GM19463 (cell line): ENCODE results near the gene ITPKB.

ENCODE experiments used
- ATAC-seq: cut with Tn5 transposase; IDR thresholded peaks from one replicate; pipeline ENCODE4 v1.9.1; 2021; ENCODE audit warnings: mild to moderate bottlenecking, moderate library complexity; ENCODE audit not compliant: unreplicated experiment

ITPKB gene

GRCh38 chr1:226654046-226654667 is 84.9 kb downstream of the ITPKB start:
- no peak for ATAC-seq

GRCh38 chr1:226653311-226653921 is 85.7 kb downstream of the ITPKB start:
- peak; percentile 78 for ATAC-seq

GRCh38 chr1:226652613-226653012 is 86.5 kb downstream of the ITPKB start:
- ATAC-seq: no peak

GRCh38 chr1:226651732-226652105 is 87.4 kb downstream of the ITPKB start:
- ATAC-seq: no peak

DNA sequence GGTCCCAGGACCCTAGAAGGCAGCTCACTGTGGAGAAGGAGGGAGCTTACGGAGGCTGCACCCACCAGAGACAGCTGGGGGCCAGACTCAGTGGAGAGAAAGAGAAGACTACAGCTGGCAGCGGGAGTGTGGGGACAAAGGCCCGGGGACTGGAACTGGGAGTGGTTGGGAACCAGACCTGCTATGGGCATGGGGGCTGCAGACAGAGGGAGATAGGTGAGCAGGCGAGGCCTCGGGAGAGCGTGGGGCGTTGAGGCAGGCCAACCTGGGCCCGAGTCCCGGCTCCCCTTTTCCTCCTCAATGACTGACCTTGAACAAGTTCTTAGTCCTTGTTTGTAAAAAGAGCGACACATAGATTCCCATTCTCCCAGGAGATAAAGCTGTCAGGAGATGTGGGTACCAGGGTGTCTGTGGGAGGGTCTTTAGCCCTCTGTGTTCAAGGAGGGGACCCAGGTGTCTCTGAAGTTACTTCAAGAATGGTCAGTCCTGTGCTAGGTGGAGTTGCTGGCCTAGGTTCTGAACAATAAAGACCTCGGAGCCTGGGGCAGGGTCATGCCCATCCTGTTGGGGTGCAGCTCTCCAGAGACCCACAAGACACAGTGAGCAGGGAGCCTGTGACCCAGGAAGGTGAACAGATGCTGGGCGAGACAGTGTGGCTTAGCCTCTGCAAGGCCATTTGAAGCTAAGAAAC is 87.9 kb downstream of the ITPKB start:
- ATAC-seq: no peak

- ATAC-seq: no peak
These were observed 88.7 kb downstream of the ITPKB start for GRCh38 chr1:226650236-226650841.

DNA sequence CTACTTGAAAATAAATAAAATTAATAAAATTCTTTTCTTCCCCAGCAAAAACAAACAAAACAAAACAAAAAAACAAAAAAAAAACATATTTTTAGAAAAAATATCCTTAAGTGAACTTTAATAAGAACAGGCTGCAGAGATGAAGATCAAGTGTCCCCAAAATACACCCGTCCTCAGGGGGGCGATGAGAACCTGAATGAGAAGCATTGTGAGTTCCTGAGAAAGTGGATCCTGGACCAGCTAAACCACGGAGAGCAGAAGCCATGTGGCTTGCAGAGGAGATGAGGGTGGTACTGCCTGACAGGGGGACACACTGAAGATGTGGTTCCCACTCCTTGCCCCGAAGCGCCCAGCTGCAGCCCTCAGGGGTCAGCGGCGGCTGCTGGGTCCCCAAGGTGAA is 89.3 kb downstream of the ITPKB start:
- no peak for ATAC-seq

DNA sequence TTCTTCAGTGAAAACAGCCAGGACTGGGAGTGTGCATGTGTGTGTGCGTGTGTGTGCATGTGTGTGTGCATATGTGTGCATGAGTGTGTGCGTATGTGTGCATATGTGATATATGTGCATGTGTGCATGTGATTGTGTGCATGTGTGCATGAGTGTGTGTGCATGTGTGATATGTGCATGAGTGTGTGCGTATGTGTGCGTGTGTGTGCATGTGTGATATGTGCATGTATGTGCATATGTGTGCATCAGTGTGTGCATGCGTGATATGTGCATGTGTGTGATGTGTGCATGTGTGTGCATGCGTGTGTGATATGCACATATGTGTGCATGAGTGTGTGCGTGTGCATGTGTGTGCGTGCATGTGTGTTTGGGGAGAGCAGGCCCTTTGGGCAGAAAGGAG is 89.8 kb downstream of the ITPKB start:
- no peak for ATAC-seq

GRCh38 chr1:226648421-226648820 is 90.7 kb downstream of the ITPKB start:
- ATAC-seq: no peak

DNA sequence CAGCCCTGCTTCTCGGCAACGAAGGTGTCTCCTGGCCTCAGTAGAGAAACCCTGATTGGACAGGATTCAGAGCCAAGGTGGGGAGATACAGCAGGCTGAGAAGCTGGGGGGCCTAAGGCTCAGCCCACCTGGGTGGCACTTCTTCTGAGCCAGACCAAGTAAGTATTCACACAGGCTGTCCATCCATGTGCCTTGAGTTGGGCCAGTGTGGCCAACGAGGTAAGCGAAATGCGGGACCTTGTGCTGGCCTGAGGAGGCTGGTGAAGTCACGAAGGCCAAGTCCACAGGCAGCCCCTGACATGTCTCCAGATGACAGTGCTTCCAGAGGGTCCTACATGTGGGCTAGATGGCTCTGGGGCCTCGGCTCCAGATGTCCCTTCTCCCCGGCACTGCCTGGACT is 91.4 kb downstream of the ITPKB start:
- no peak for ATAC-seq

DNA sequence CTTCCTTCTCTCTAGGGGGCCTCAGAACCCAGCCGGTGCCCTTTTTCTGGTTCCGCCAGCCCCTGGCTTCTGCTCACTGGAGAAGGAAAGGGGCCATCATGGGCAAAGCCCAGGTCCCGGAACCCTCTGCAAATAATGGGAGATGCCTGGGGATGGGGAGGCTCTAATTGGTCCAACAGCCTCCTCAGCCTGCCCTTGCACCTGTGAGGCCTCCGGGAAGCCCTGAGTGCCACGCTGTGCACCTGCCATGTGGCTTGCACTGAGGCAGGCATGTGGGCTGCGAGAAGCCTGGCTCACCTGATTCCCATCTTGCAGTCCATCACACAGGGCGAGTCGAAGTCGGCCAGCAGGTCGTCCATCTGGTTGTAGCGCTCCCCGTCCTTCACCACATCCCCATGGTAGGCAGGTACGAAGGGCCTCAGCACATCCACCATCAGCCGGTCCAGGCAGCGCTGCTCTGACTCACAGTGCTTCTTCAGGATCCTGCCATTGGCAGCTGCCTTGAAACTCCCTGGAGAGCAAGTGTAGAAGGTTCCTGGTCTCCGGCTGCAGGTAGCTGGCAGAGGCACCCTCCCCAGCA is 92.1 kb downstream of the ITPKB start:
- no peak for ATAC-seq

GRCh38 chr1:226646026-226646869 is 92.8 kb downstream of the ITPKB start:
- no peak for ATAC-seq

GRCh38 chr1:226645279-226645976 is 93.7 kb downstream of the ITPKB start:
- no peak for ATAC-seq

DNA sequence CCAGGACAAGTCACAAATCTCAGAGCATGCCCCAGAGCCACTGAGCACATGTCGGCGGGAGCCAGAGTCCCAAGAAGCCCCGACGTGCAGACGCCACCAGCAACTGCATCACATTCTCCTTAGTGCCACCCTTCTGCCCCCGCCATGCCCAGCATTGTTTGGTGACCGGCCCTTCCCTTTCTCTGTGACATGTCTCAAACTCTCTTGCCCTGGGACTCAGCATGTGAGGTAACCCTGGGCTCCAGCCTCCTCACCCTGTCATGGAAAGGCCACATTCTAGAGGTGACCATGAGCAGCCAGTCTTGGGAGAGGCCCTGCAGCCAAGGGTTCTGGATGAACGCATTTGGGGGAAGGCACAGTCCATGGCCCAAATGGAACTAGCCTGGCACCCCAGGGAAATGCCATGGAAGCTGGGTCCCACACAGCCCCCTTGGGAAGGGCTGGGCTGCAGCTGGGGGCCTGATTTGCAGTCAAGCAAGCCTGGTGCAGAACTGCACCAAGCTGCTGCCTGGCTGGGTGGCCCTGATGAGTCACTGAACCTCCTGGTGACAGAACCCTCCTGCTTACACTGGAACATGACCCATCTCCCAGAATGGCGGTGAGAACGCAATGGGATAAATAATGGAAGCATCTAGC is 94.4 kb downstream of the ITPKB start:
- no peak for ATAC-seq

DNA sequence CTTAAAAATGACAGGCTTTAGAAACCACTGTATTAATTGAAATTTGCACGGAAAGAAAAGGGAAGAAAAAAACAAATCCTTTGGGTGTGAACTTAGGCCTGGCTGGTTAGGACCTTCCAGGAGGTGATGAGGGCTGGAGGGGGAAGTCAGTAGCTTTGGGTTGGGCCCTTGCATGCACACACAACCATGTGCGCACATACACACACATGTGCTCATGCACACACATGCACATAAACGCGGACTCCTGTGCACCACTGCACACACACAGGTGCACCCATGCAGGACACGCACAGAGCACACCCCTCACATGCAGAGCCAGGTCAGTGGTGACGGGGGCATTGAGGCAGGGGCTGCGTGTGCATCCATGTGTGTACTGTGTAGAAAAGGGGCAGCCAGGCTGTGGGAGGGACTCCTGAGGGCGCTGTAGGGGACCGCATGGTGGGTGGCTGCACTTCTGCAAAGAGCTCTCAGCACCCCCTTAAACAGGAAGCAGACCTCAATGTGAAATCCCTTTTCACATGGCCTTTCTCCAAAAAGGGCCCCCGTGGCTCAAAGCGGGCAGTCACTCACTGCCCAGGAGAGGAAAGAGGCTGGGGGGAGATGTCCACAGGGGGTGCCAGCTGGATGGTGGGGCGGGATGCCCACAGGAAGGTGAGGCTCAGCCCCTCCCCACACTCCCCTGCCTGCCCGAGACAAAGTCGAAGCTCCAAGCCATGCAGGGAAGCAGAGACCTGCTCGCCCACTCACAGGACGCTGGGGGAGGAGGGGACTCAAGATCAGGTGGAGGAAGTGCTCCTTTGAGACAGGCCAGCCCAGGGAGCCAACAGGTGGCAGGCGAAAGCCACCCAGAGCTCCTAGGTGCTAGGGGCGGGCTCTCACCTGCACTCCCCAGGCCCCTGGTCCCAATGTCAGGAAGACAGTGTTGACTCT is 95.2 kb downstream of the ITPKB start:
- peak; percentile 28 for ATAC-seq

GRCh38 chr1:226643177-226643576 is 95.9 kb downstream of the ITPKB start:
- ATAC-seq: peak; percentile 79

- ATAC-seq: no peak
These were observed 96.7 kb downstream of the ITPKB start for GRCh38 chr1:226642421-226642820.

- no peak for ATAC-seq
These were observed 97.3 kb downstream of the ITPKB start for GRCh38 chr1:226641671-226642231.
